OCI-LY3 (cell line): ENCODE data around the gene TTC9.

ENCODE experiments used
- H2AFZ ChIP-seq: fragments of 200-600, 300-600 bp; shearing (Covaris generic); 2 replicates; pipeline ENCODE4 v1.6.0; 2014; ENCODE audit warnings: antibody characterized with exemption, low read depth, low read length
- H3K27ac ChIP-seq: fragments of 200-600, 300-600 bp; sonication (generic); 2 replicates; pipeline ENCODE4 v1.5.1; 2014; ENCODE audit warnings: mild to moderate bottlenecking, low read length, moderate library complexity, mixed read lengths
- H3K27me3 ChIP-seq: fragments of 200-600, 300-600 bp; sonication (generic); 2 replicates; pipeline ENCODE4 v1.6.1; 2014; ENCODE audit warnings: low read depth, low read length, mixed read lengths
- H3K36me3 ChIP-seq: fragments of 200-600, 300-600 bp; sonication (generic); replicated peaks from 2 replicates; pipeline ENCODE3; 2014; ENCODE audit warnings: low read depth, low read length, mixed read lengths
- H3K4me1 ChIP-seq: fragments of 300-600, 200-600 bp; sonication (generic); 2 replicates; pipeline ENCODE4 v1.6.1; 2014; ENCODE audit warnings: low read length, mixed read lengths
- H3K4me2 ChIP-seq: fragments of 200-600, 300-600 bp; sonication (generic); 2 replicates; pipeline ENCODE4 v1.6.1; 2014; ENCODE audit warnings: low read length, mixed read lengths
- H3K4me3 ChIP-seq: fragments of 300-600, 200-600 bp; sonication (generic); 2 replicates; pipeline ENCODE4 v1.5.1; 2014; ENCODE audit warnings: antibody characterized with exemption, mild to moderate bottlenecking, low read length, moderate library complexity
- H3K79me2 ChIP-seq: fragments of 300-600, 200-600 bp; shearing (Covaris generic); 2 replicates; pipeline ENCODE4 v1.6.1; 2014; ENCODE audit warnings: mild to moderate bottlenecking, low read length, mixed read lengths
- H3K9ac ChIP-seq: fragments of 300-600, 200-600 bp; shearing (Covaris generic); 2 replicates; pipeline ENCODE4 v1.6.0; 2014; ENCODE audit warnings: mild to moderate bottlenecking, low read length, moderate library complexity
- H3K9me3 ChIP-seq: fragments of 200-600, 300-600 bp; shearing (Covaris generic); 2 replicates; pipeline ENCODE4 v1.6.1; 2014; ENCODE audit warnings: low read length, mixed read lengths; ENCODE audit not compliant: insufficient read depth
- H4K20me1 ChIP-seq: fragments of 200-600, 300-600 bp; sonication (generic); 2 replicates; pipeline ENCODE4 v1.6.1; 2016; ENCODE audit warnings: low read length, mixed read lengths; ENCODE audit not compliant: insufficient read depth
- CTCF ChIP-seq: fragments of 200-600, 300-600 bp; sonication (generic); IDR thresholded peaks from 2 replicates; pipeline ENCODE4 v1.5.1; 2014; ENCODE audit warnings: antibody characterized with exemption, low read length, low read depth
- EZH2phosphoT487 ChIP-seq: fragments of 200-600 bp; shearing (Covaris generic); IDR thresholded peaks from 2 replicates; pipeline ENCODE4 v1.6.1; 2018; ENCODE audit warnings: antibody characterized with exemption, mixed run types, low read depth

Gene TTC9

DNA sequence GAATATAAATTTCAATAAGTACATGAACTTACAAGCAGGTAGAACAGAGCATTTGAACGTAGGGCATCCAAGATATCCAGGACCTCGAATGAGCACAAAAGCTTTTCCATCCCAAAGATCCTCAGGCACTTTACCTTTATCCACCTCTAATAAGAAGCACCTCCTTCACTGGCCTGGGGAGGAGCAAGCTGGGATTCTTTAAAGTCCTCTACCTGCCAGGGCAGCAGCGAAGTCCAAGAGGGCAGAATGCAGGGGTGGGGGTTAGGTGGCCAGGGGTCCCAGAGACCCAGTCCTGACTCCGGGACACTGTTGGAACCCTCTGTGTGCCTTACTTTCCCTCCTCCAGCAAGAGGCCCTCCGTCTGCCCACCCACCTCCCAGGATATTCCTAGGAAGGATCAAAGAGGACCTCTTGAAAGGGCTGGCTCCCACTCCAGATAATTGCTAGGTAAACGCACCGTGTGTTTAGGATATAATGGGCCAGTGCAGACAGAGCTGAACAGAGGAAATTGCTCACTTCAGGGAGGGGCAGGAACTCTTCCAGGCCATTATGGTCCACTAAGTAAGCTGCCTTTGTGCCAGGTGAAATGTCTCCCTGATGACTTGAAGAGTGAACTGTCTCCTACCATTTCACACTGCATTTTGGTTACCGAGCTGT lies 68.1 kb downstream of the TTC9 start:
- Histone ChIP-seq H3K27me3 (peaks cover 5% of the 10 kb centered on the region), H3K9me3 (no peaks in the 10 kb centered on the region), H3K79me2 (no peaks in the 10 kb centered on the region), H3K9ac (no peak overlapping the region), H3K4me2 (no peak overlapping the region), H3K27ac (no peak overlapping the region), H3K36me3 (no peaks in the 10 kb centered on the region), H2AFZ (no peak overlapping the region), H3K4me3 (no peak overlapping the region), H4K20me1 (no peaks in the 10 kb centered on the region), H3K4me1 (peaks cover 7% of the 10 kb centered on the region)
- TF ChIP-seq EZH2phosphoT487 = no peak
- no peak for TF ChIP-seq CTCF

GRCh38 chr14:70711451-70711850 lies 69.7 kb downstream of the TTC9 start:
- no peaks in the 10 kb centered on the region for H3K9me3 ChIP-seq
- H3K4me1 ChIP-seq = peaks cover 7% of the 10 kb centered on the region
- H3K9ac ChIP-seq = no peak overlapping the region
- H3K4me2 ChIP-seq = no peak overlapping the region
- H3K27ac ChIP-seq = no peak overlapping the region
- H3K4me3 ChIP-seq = no peak overlapping the region
- no peak for TF ChIP-seq EZH2phosphoT487
- TF ChIP-seq CTCF = no peak
- peaks cover 8% of the 10 kb centered on the region; the same call in 1 of the 2 replicates for H3K27me3 ChIP-seq
- H3K36me3 ChIP-seq = no peaks in the 10 kb centered on the region
- H4K20me1 ChIP-seq = no peaks in the 10 kb centered on the region
- H3K79me2 ChIP-seq = no peaks in the 10 kb centered on the region
- H2AFZ ChIP-seq = no peak overlapping the region

GRCh38 chr14:70713096-70713495 lies 71.4 kb downstream of the TTC9 start:
- no peaks in the 10 kb centered on the region for H3K9me3 ChIP-seq
- no peak overlapping the region for H2AFZ ChIP-seq
- H3K27me3 ChIP-seq = peaks cover 8% of the 10 kb centered on the region; the same call in 1 of the 2 replicates
- no peak overlapping the region for H3K9ac ChIP-seq
- no peaks in the 10 kb centered on the region for H3K79me2 ChIP-seq
- H3K4me3 ChIP-seq = no peak overlapping the region
- no peaks in the 10 kb centered on the region for H4K20me1 ChIP-seq
- no peak overlapping the region for H3K4me2 ChIP-seq
- no peak overlapping the region for H3K27ac ChIP-seq
- H3K36me3 ChIP-seq = no peaks in the 10 kb centered on the region
- no peak for TF ChIP-seq EZH2phosphoT487
- TF ChIP-seq CTCF = no peak
- H3K4me1 ChIP-seq = peaks cover 7% of the 10 kb centered on the region

- H3K27ac ChIP-seq = no peak overlapping the region
- H3K9me3 ChIP-seq = no peaks in the 10 kb centered on the region
- H3K4me3 ChIP-seq = no peak overlapping the region
- peaks cover 8% of the 10 kb centered on the region; the same call in 1 of the 2 replicates for H3K27me3 ChIP-seq
- no peaks in the 10 kb centered on the region for H3K36me3 ChIP-seq
- H2AFZ ChIP-seq = no peak overlapping the region
- TF ChIP-seq EZH2phosphoT487 (no peak), CTCF (no peak)
- no peaks in the 10 kb centered on the region for H4K20me1 ChIP-seq
- H3K4me1 ChIP-seq = peaks cover 7% of the 10 kb centered on the region
- H3K79me2 ChIP-seq = no peaks in the 10 kb centered on the region
- H3K4me2 ChIP-seq = no peak overlapping the region; the same call in 1 of the 2 replicates
- no peak overlapping the region for H3K9ac ChIP-seq
These were observed 71.8 kb downstream of the TTC9 start for GRCh38 chr14:70713511-70713916.
